H1 (cell line): ENCODE measurements around the gene SERPINE2. TPM values are rescaled to one million over a fixed set of nuclear protein-coding genes. Genes with fewer than 3 reads are reported as not detected.
A peak's percentile ranks its signal among the peaks of the same experiment; 100 is the strongest.

ENCODE experiments used
- CTCF ChIA-PET: fragments of 300-600 bp; sonication (Branson Sonifier 250); formaldehyde crosslinking; loops from one replicate; lab custom pipeline; 2021; ENCODE audit not compliant: partially characterized antibody; lab: Charles Lee
- POLR2A ChIA-PET: fragments of 300-600 bp; sonication (Branson Sonifier 250); formaldehyde crosslinking; loops from one replicate; lab custom pipeline; 2021; ENCODE audit warnings: inconsistent platforms; ENCODE audit not compliant: partially characterized antibody; lab: Charles Lee
- DNase-seq, 2 experiments: peaks; one replicate each; pipeline versions ENCODE4 v3.0.0 to v3.0.0-alpha.2; 2010 to 2022; ENCODE audit warnings: low spot score in 2 of 2, low read depth in 1 of 2, mixed read lengths in 1 of 2
- FAIRE-seq: peaks from 2 replicates; lab custom pipeline; 2011; peaks lifted over from hg19 to GRCh38; lab: Jason Lieb, UNC
- H2AFZ ChIP-seq: 2 replicates; pipeline ENCODE4 v1.8.1; 2012; ENCODE audit warnings: low read length, inconsistent platforms
- H2AK5ac ChIP-seq: 2 replicates; pipeline ENCODE4 v1.6.1; 2013; ENCODE audit warnings: low read depth, low read length
- H2BK120ac ChIP-seq: replicated peaks from 2 replicates; pipeline ENCODE3; 2013; ENCODE audit warnings: low read depth, low read length, inconsistent platforms
- H2BK12ac ChIP-seq: 2 replicates; pipeline ENCODE4 v1.6.1; 2013; ENCODE audit warnings: low read depth, low read length
- H2BK15ac ChIP-seq: 2 replicates; pipeline ENCODE4 v1.6.1; 2013; ENCODE audit warnings: low read length
- H2BK20ac ChIP-seq: 2 replicates; pipeline ENCODE4 v1.6.1; 2013; ENCODE audit warnings: low read length
- H2BK5ac ChIP-seq: 2 replicates; pipeline ENCODE4 v1.6.1; 2013; ENCODE audit warnings: low read depth, low read length
- H3K14ac ChIP-seq: 2 replicates; pipeline ENCODE4 v1.6.1; 2013; ENCODE audit warnings: inconsistent platforms; ENCODE audit not compliant: insufficient read length
- H3K18ac ChIP-seq: 2 replicates; pipeline ENCODE4 v1.6.1; 2013; ENCODE audit warnings: low read length; ENCODE audit errors: extremely low read depth
- H3K23ac ChIP-seq: 2 replicates; pipeline ENCODE4 v1.6.1; 2013; ENCODE audit warnings: inconsistent platforms; ENCODE audit not compliant: insufficient read length
- H3K23me2 ChIP-seq: 2 replicates; pipeline ENCODE4 v1.6.1; 2013; ENCODE audit warnings: low read depth, low read length
- H3K27ac ChIP-seq: 2 replicates; pipeline ENCODE4 v1.6.1; 2011; ENCODE audit warnings: low read depth, low read length, inconsistent platforms
- H3K27me3 ChIP-seq, 4 experiments: replicated peaks in 1 of 4; 1 replicate in 1 of 4; 2 replicates in 3 of 4; pipeline versions ENCODE4 v1.6.1 to v1.8.1; 2011 to 2013; ENCODE audit warnings: low read length in 3 of 4, mild to moderate bottlenecking in 3 of 4, inconsistent platforms in 2 of 4, mixed read lengths in 2 of 4, moderate library complexity in 1 of 4; ENCODE audit not compliant: control insufficient read depth in 3 of 4, insufficient read depth in 3 of 4; ENCODE audit errors: extremely low read depth in 1 of 4
- H3K36me3 ChIP-seq, 4 experiments: 2 replicates each; pipeline versions ENCODE4 v1.6.1 to v1.8.1; 2011 to 2013; ENCODE audit warnings: mild to moderate bottlenecking in 4 of 4, low read length in 3 of 4, moderate library complexity in 2 of 4, control low read depth in 1 of 4, inconsistent platforms in 1 of 4; ENCODE audit not compliant: insufficient read depth in 4 of 4, control insufficient read depth in 2 of 4
- H3K4ac ChIP-seq: replicated peaks from 2 replicates; pipeline ENCODE3; 2013; ENCODE audit warnings: low read length, low read depth, mixed read lengths, inconsistent platforms; ENCODE audit not compliant: insufficient read length
- H3K4me1 ChIP-seq, 4 experiments: replicated peaks in 1 of 4; 1 replicate in 1 of 4; 2 replicates in 3 of 4; pipeline versions ENCODE4 v1.6.1 to v1.8.1; 2011 to 2013; ENCODE audit warnings: low read length in 3 of 4, inconsistent platforms in 2 of 4, mixed read lengths in 1 of 4; ENCODE audit not compliant: insufficient read depth in 4 of 4, control insufficient read depth in 3 of 4
- H3K4me2 ChIP-seq, 2 experiments: 2 replicates each; pipeline versions ENCODE4 v1.6.1 to v1.8.1; 2011 to 2013; ENCODE audit warnings: low read depth in 2 of 2, low read length in 2 of 2, control low read depth in 1 of 2, inconsistent platforms in 1 of 2, mild to moderate bottlenecking in 1 of 2; ENCODE audit not compliant: insufficient read depth in 1 of 2
- H3K4me3 ChIP-seq, 4 experiments: fragments of 200-600, 300-600 bp in 1 of 4; sonication (generic), shearing (Covaris generic), sonication (Bioruptor Twin) in 1 of 4; 2 replicates each; pipeline versions ENCODE4 v1.5.1 to v1.8.1; 2011 to 2016; ENCODE audit warnings: low read length in 4 of 4, low read depth in 3 of 4, control low read depth in 2 of 4, inconsistent platforms in 2 of 4, mild to moderate bottlenecking in 2 of 4, mixed read lengths in 1 of 4, moderate library complexity in 1 of 4; ENCODE audit not compliant: insufficient read depth in 2 of 4; ENCODE audit errors: extremely low read depth in 1 of 4
- H3K56ac ChIP-seq: replicated peaks from 2 replicates; pipeline ENCODE3; 2013; ENCODE audit warnings: low read depth, mild to moderate bottlenecking, mixed read lengths, low read length, inconsistent platforms; ENCODE audit not compliant: insufficient read length
- H3K79me1 ChIP-seq: 2 replicates; pipeline ENCODE4 v1.6.1; 2013; ENCODE audit warnings: low read depth, low read length, control low read depth
- H3K79me2 ChIP-seq, 2 experiments: 2 replicates each; pipeline versions ENCODE4 v1.6.1 to v1.8.1; 2012 to 2013; ENCODE audit warnings: low read length in 2 of 2, mild to moderate bottlenecking in 2 of 2, inconsistent platforms in 1 of 2; ENCODE audit not compliant: insufficient read depth in 2 of 2, control insufficient read depth in 1 of 2
- H3K9ac ChIP-seq, 4 experiments: replicated peaks in 1 of 4; 1 replicate in 1 of 4; 2 replicates in 3 of 4; pipeline versions ENCODE4 v1.6.1 to v1.8.1; 2011 to 2013; ENCODE audit warnings: low read depth in 3 of 4, low read length in 3 of 4, control low read depth in 2 of 4, mild to moderate bottlenecking in 2 of 4, moderate library complexity in 2 of 4, inconsistent platforms in 1 of 4; ENCODE audit errors: extremely low read depth in 1 of 4
- H3K9me3 ChIP-seq, 2 experiments: 2 replicates each; pipeline versions ENCODE4 v1.6.1 to v1.8.1; 2012 to 2013; ENCODE audit warnings: mild to moderate bottlenecking in 2 of 2, moderate library complexity in 2 of 2, control low read depth in 1 of 2, inconsistent platforms in 1 of 2, low read depth in 1 of 2, low read length in 1 of 2, mixed read lengths in 1 of 2; ENCODE audit not compliant: insufficient read depth in 2 of 2
- H4K20me1 ChIP-seq, 2 experiments: replicated peaks in 1 of 2; 2 replicates each; pipeline versions ENCODE3 to v1.8.1; 2011 to 2013; ENCODE audit warnings: inconsistent platforms in 2 of 2, low read length in 2 of 2, mild to moderate bottlenecking in 1 of 2; ENCODE audit not compliant: insufficient read depth in 2 of 2, control insufficient read depth in 1 of 2
- H4K5ac ChIP-seq: 2 replicates; pipeline ENCODE4 v1.6.1; 2013; ENCODE audit warnings: low read length, low read depth, mixed read lengths, inconsistent platforms; ENCODE audit not compliant: insufficient read length
- H4K8ac ChIP-seq: 2 replicates; pipeline ENCODE4 v1.8.0; 2013; ENCODE audit warnings: mild to moderate bottlenecking, moderate library complexity, low read length, inconsistent platforms; ENCODE audit not compliant: insufficient read depth; ENCODE audit errors: extremely low read depth
- H4K91ac ChIP-seq: replicated peaks from 2 replicates; pipeline ENCODE3; 2013; ENCODE audit warnings: low read length, mixed read lengths, inconsistent platforms; ENCODE audit not compliant: insufficient read length
- E2F6 ChIP-seq: IDR thresholded peaks from 2 replicates; pipeline ENCODE4 v1.6.1; 2012; ENCODE audit warnings: inconsistent platforms
- SP1 ChIP-seq: IDR thresholded peaks from 2 replicates; pipeline ENCODE4 v1.6.1; 2011; ENCODE audit warnings: low read depth, low read length
- WGBS, 2 experiments: shearing (Covaris generic) in 1 of 2; methylation state at CpG; one replicate each; pipeline versions ENCODE4 v1.1.6 to v1.1.7; 2013 to 2015; ENCODE audit warnings: low lambda C conversion rate in 2 of 2, mixed read lengths in 2 of 2, inconsistent platforms in 1 of 2, low coverage in 1 of 2, missing lambda C conversion rate in 1 of 2; ENCODE audit not compliant: insufficient replicate concordance in 2 of 2, insufficient coverage in 1 of 2, insufficient read length in 1 of 2; ENCODE audit errors: extremely low coverage in 1 of 2, missing lambda C conversion rate in 1 of 2; 5-methylcytosine and 5-hydroxymethylcytosine counted together
- polyA plus RNA-seq, 7 experiments: library from polyadenylated mRNA; depleted of rRNA in 3 of 7; stranded (reverse) in 5 of 7; unstranded in 2 of 7; fragments of >200 nt in 5 of 7; fragments of 200-250 nt in 2 of 7; gene quantifications; 1 replicate in 5 of 7; 2 replicates in 1 of 7; 4 replicates in 1 of 7; pipeline versions ENCODE4 v1.2.1 to v1.2.3, GENCODE V29; 2011 to 2013; ENCODE audit warnings: missing spikeins in 2 of 7, mixed read lengths in 2 of 7
- total RNA-seq: library from RNA; stranded (reverse); fragmentation: NEBNext Ultra II Directional; extraction: Animal tissue kit (Norgen Biotek cat#: 25700); gene quantifications from 2 replicates; pipeline ENCODE4 v1.2.1, GENCODE V29; 2021

The SERPINE2 gene
- total and polyA plus RNA-seq, 2 of the 8 experiments (the other 6 are each of a cell fraction or from before 2014, with no cell fraction given) = 26.2 to 76.0 TPM

- H3K4me1 ChIP-seq = peaks cover 0 to 3% (median 1%) of the 10 kb centered on the region in 4 experiments; a peak in 3 of 7 replicates
- no peaks in the 10 kb centered on the region for H3K36me3 ChIP-seq
- no peak overlapping the region for H2BK120ac ChIP-seq
- H4K5ac ChIP-seq = no peak overlapping the region
- H3K23me2 ChIP-seq = peaks cover 9% of the 10 kb centered on the region; the same call in 1 of the 2 replicates
- H2AK5ac ChIP-seq = no peak overlapping the region
- peaks cover 3 to 4% of the 10 kb centered on the region in 2 experiments for H4K20me1 ChIP-seq
- H2BK5ac ChIP-seq = no peak overlapping the region
- H3K14ac ChIP-seq = no peak overlapping the region
- H3K4me3 ChIP-seq = no peak overlapping the region
- POLR2A ChIA-PET = no interaction called here
- no peak overlapping the region; a peak in 1 of 4 replicates for H3K4me2 ChIP-seq
- H3K27ac ChIP-seq = no peak overlapping the region
- DNase-seq (no peak), FAIRE-seq (no peak)
- no peak overlapping the region for H2AFZ ChIP-seq
- TF ChIP-seq E2F6 (peak; percentile 57), SP1 (no peak)
- peaks cover 0 to 16% (median 9%) of the 10 kb centered on the region in 4 experiments; a peak in 5 of 7 replicates for H3K27me3 ChIP-seq
- H3K79me1 ChIP-seq = no peaks in the 10 kb centered on the region
- no peak overlapping the region for H2BK12ac ChIP-seq
- no peaks in the 10 kb centered on the region for H3K9me3 ChIP-seq
- no peak overlapping the region for H3K23ac ChIP-seq
- no peak overlapping the region for H2BK15ac ChIP-seq
- no peak overlapping the region for H3K9ac ChIP-seq
- H3K18ac ChIP-seq = no peak overlapping the region
- no peak overlapping the region for H2BK20ac ChIP-seq
- no peak overlapping the region for H3K56ac ChIP-seq
- H4K91ac ChIP-seq = no peak overlapping the region
- no peak overlapping the region for H3K4ac ChIP-seq
- H4K8ac ChIP-seq = no peak overlapping the region
- H3K79me2 ChIP-seq = peaks cover 0 to 8% of the 10 kb centered on the region in 2 experiments; a peak in 2 of 4 replicates
- WGBS, 2 experiments = 70% methylated on average over 3 of the region's 3 CpGs; no CpG with 5 or more reads in 1 of the 2 experiments
- CTCF ChIA-PET = interaction anchor here (1.2 kb wide), 1 partner anchor 246 kb away, joined by 3 read pairs; no protein-coding TSS in a partner anchor
Observed at GRCh38 chr2:224040753-224041152, 1.7 kb upstream of the SERPINE2 start.
